ENCODE data around the gene BSN. TPM values are rescaled to one million over a fixed set of nuclear protein-coding genes. Genes with fewer than 3 reads are reported as not detected.

The BSN gene
- polyA plus RNA-seq, 1 donor (not counting 4 experiments of a cell fraction or from before 2014, with no cell fraction given) = under 0.01 TPM

- no peak for FAIRE-seq
Measured at GRCh38 chr3:49704629-49705028, 150.4 kb downstream of the BSN start.

GRCh38 chr3:49705390-49705960 lies 151.2 kb downstream of the BSN start:
- H3K9me1 ChIP-seq (ENCODE audit: control insufficient read depth, extremely low read depth, insufficient read depth, low read length) = no peaks in the 10 kb centered on the region
- H3K9me3 ChIP-seq (ENCODE audit: control insufficient read depth, low read depth, low read length) = no peaks in the 10 kb centered on the region
- no peaks in the 10 kb centered on the region for H3K27me3 ChIP-seq (ENCODE audit: control insufficient read depth, extremely low read depth, insufficient read depth, low read length)
- dilution Hi-C loops (cut with MboI; ENCODE audit: extremely low pct_ligation_motif_present, low sequenced_read_pairs) = no loop called here
- peaks cover 4% of the 10 kb centered on the region for H3K4me1 ChIP-seq (ENCODE audit: control insufficient read depth, extremely low read depth, insufficient read depth, low read length)
- H3K79me2 ChIP-seq (ENCODE audit: control insufficient read depth, insufficient read depth, low read length) = no peaks in the 10 kb centered on the region
- peaks cover 23 to 33% of the 10 kb centered on the region in 2 experiments for H3K36me3 ChIP-seq (ENCODE audit: control insufficient read depth in 2 of 2, extremely low read depth in 1 of 2, insufficient read depth in 2 of 2, low read length in 2 of 2)
- no peak overlapping the region for H2AFZ ChIP-seq (ENCODE audit: control insufficient read depth, low read length)
- H3K4me3 ChIP-seq (ENCODE audit: control insufficient read depth in 2 of 3, extremely low read depth in 1 of 3, insufficient read depth in 2 of 3, low read depth in 1 of 3, low read length in 3 of 3) = no peak overlapping the region
- no peaks in the 10 kb centered on the region for H4K20me1 ChIP-seq (ENCODE audit: control insufficient read depth, extremely low read depth, insufficient read depth, low read length)
- H3K27ac ChIP-seq (ENCODE audit: control insufficient read depth, insufficient read depth, low read length) = no peak overlapping the region
- TF ChIP-seq EZH2 (IDR thresholded peaks at IDR 0.05; ENCODE audit: low read length) (no peak), CTCF (optimal IDR thresholded peaks at IDR 0.05 in 1 of 3, IDR thresholded peaks at IDR 0.05 in 1 of 3, conservative IDR thresholded peaks at IDR 0.05 in 1 of 3; ENCODE audit: extremely low read depth in 1 of 3, insufficient read depth in 2 of 3, low read length in 3 of 3) (no peak)
- FAIRE-seq (no peak), DNase-seq (ENCODE audit: low read depth, low spot score) (no peak)
- no peak overlapping the region for H3K9ac ChIP-seq (ENCODE audit: control insufficient read depth, extremely low read depth, insufficient read depth, low read length)
- no peak overlapping the region for H3K4me2 ChIP-seq (ENCODE audit: control insufficient read depth, extremely low read depth, insufficient read depth, low read depth, low read length)

More at GRCh38 chr3:49704629-49705028, 150.4 kb downstream of the BSN start:
- no peak overlapping the region for H3K4me3 ChIP-seq (ENCODE audit: control insufficient read depth in 2 of 3, extremely low read depth in 1 of 3, insufficient read depth in 2 of 3, low read depth in 1 of 3, low read length in 3 of 3)
- H3K9me3 ChIP-seq (ENCODE audit: control insufficient read depth, low read depth, low read length) = no peaks in the 10 kb centered on the region
- H3K4me1 ChIP-seq (ENCODE audit: control insufficient read depth, extremely low read depth, insufficient read depth, low read length) = peaks cover 4% of the 10 kb centered on the region
- H3K4me2 ChIP-seq (ENCODE audit: control insufficient read depth, extremely low read depth, insufficient read depth, low read depth, low read length) = no peak overlapping the region
- TF ChIP-seq EZH2 (IDR thresholded peaks at IDR 0.05; ENCODE audit: low read length) = no peak
- TF ChIP-seq CTCF (optimal IDR thresholded peaks at IDR 0.05 in 1 of 3, IDR thresholded peaks at IDR 0.05 in 1 of 3, conservative IDR thresholded peaks at IDR 0.05 in 1 of 3; ENCODE audit: extremely low read depth in 1 of 3, insufficient read depth in 2 of 3, low read length in 3 of 3) = no peak
- H3K9ac ChIP-seq (ENCODE audit: control insufficient read depth, extremely low read depth, insufficient read depth, low read length) = no peak overlapping the region
- H4K20me1 ChIP-seq (ENCODE audit: control insufficient read depth, extremely low read depth, insufficient read depth, low read length) = no peaks in the 10 kb centered on the region
- no peaks in the 10 kb centered on the region for H3K27me3 ChIP-seq (ENCODE audit: control insufficient read depth, extremely low read depth, insufficient read depth, low read length)
- H3K79me2 ChIP-seq (ENCODE audit: control insufficient read depth, insufficient read depth, low read length) = no peaks in the 10 kb centered on the region
- no peak overlapping the region for H3K27ac ChIP-seq (ENCODE audit: control insufficient read depth, insufficient read depth, low read length)
- no peak overlapping the region for H2AFZ ChIP-seq (ENCODE audit: control insufficient read depth, low read length)
- H3K36me3 ChIP-seq (ENCODE audit: control insufficient read depth in 2 of 2, extremely low read depth in 1 of 2, insufficient read depth in 2 of 2, low read length in 2 of 2) = peaks cover 27 to 35% of the 10 kb centered on the region in 2 experiments
- dilution Hi-C loops (cut with MboI; ENCODE audit: extremely low pct_ligation_motif_present, low sequenced_read_pairs) = no loop called here
- H3K9me1 ChIP-seq (ENCODE audit: control insufficient read depth, extremely low read depth, insufficient read depth, low read length) = no peaks in the 10 kb centered on the region
- no peak for DNase-seq (ENCODE audit: low read depth, low spot score)
